ENCODE measurements around the gene BCDIN3D.

DNA sequence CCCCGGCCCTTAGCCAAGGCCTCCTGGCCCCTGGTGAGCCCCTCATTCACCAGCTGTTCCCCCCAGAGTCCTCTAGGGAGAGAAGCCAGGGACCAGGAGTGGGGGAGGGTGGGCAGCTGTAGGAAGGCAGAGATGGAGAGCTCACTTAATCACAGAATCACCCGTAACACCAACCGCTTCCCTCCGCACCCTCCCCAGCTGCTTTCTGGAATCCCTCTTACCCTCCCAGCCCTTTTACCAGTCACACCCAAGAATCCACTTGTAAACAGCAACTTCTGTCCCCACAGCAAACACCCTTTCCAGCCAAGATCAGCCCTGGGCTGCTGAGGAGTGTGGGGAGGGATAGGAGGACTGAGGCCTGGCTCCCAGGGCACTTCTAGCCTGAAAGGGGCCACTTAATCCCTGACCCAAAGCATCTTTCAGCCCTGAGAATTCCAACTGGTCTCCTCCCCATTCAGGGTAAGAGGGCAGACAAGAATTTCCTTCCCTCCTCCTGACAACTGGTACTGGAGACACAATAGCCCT lies 33.5 kb downstream of the BCDIN3D start:
- TF ChIP-seq, protein P1, sequence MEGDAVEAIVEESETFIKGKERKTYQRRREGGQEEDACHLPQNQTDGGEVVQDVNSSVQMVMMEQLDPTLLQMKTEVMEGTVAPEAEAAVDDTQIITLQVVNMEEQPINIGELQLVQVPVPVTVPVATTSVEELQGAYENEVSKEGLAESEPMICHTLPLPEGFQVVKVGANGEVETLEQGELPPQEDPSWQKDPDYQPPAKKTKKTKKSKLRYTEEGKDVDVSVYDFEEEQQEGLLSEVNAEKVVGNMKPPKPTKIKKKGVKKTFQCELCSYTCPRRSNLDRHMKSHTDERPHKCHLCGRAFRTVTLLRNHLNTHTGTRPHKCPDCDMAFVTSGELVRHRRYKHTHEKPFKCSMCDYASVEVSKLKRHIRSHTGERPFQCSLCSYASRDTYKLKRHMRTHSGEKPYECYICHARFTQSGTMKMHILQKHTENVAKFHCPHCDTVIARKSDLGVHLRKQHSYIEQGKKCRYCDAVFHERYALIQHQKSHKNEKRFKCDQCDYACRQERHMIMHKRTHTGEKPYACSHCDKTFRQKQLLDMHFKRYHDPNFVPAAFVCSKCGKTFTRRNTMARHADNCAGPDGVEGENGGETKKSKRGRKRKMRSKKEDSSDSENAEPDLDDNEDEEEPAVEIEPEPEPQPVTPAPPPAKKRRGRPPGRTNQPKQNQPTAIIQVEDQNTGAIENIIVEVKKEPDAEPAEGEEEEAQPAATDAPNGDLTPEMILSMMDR (IDR thresholded peaks at IDR 0.05): no peak
- no peak for TF ChIP-seq POLR2AphosphoS5 (IDR thresholded peaks at IDR 0.05)
